Activated T-cell treated with anti-CD3 and anti-CD28 coated beads, Interleukin-2, amount 50 U/mL, for 24 hours (primary cell): Measurements from ENCODE around the gene ASTN2.

ENCODE experiments used
- DNase-seq: peaks from one replicate; pipeline ENCODE4 v3.0.0-alpha.2; 2020
- H3K27ac Mint-ChIP-seq: 2 replicates; pipeline ENCODE4 v1.8.0; 2020; ENCODE audit warnings: mild to moderate bottlenecking, mixed read lengths
- H3K27me3 Mint-ChIP-seq: 2 replicates; pipeline ENCODE4 v1.8.0; 2020; ENCODE audit warnings: mixed read lengths
- H3K36me3 Mint-ChIP-seq: 2 replicates; pipeline ENCODE4 v1.8.0; 2020; ENCODE audit warnings: low read depth, mixed read lengths
- H3K4me1 Mint-ChIP-seq: 2 replicates; pipeline ENCODE4 v1.8.0; 2020; ENCODE audit warnings: low read depth, mixed read lengths
- H3K4me3 Mint-ChIP-seq: 2 replicates; pipeline ENCODE4 v1.8.0; 2020; ENCODE audit warnings: mild to moderate bottlenecking, moderate library complexity, mixed read lengths
- H3K9me3 Mint-ChIP-seq: 2 replicates; pipeline ENCODE4 v1.8.0; 2020; ENCODE audit warnings: mixed read lengths

Gene ASTN2

GRCh38 chr9:117405950-117406705 lies 8.7 kb downstream of the ASTN2 start:
- Mint-ChIP-seq H3K9me3 (peaks cover 3% of the 10 kb centered on the region), H3K27me3 (peaks cover 6% of the 10 kb centered on the region), H3K4me3 (no peak overlapping the region), H3K4me1 (no peaks in the 10 kb centered on the region), H3K36me3 (no peaks in the 10 kb centered on the region), H3K27ac (no peak overlapping the region)
- no peak for DNase-seq

GRCh38 chr9:117403848-117404247 lies 11.0 kb downstream of the ASTN2 start:
- Mint-ChIP-seq H3K36me3 (no peaks in the 10 kb centered on the region), H3K4me1 (no peaks in the 10 kb centered on the region), H3K4me3 (no peak overlapping the region), H3K27ac (no peak overlapping the region), H3K27me3 (peaks cover 3% of the 10 kb centered on the region), H3K9me3 (peaks cover 7% of the 10 kb centered on the region)
- DNase-seq = no peak

- Mint-ChIP-seq H3K4me1 (no peaks in the 10 kb centered on the region), H3K27ac (no peak overlapping the region), H3K27me3 (no peaks in the 10 kb centered on the region), H3K36me3 (no peaks in the 10 kb centered on the region), H3K9me3 (peaks cover 7% of the 10 kb centered on the region), H3K4me3 (no peak overlapping the region)
- DNase-seq = no peak
Measured at GRCh38 chr9:117403403-117403811, 11.4 kb downstream of the ASTN2 start.

- H3K27ac Mint-ChIP-seq = no peak overlapping the region
- peaks cover 7% of the 10 kb centered on the region for H3K9me3 Mint-ChIP-seq
- no peaks in the 10 kb centered on the region for H3K36me3 Mint-ChIP-seq
- DNase-seq = no peak
- H3K4me3 Mint-ChIP-seq = no peak overlapping the region
- H3K4me1 Mint-ChIP-seq = no peaks in the 10 kb centered on the region
- no peaks in the 10 kb centered on the region for H3K27me3 Mint-ChIP-seq
Measured at GRCh38 chr9:117400171-117400570, 14.7 kb downstream of the ASTN2 start.

- no peak overlapping the region for H3K27ac Mint-ChIP-seq
- H3K4me3 Mint-ChIP-seq = no peak overlapping the region
- peaks cover 2% of the 10 kb centered on the region for H3K9me3 Mint-ChIP-seq
- no peaks in the 10 kb centered on the region for H3K36me3 Mint-ChIP-seq
- no peaks in the 10 kb centered on the region for H3K4me1 Mint-ChIP-seq
- no peak for DNase-seq
- no peaks in the 10 kb centered on the region for H3K27me3 Mint-ChIP-seq
Measured at GRCh38 chr9:117395151-117395650, 19.7 kb downstream of the ASTN2 start.

GRCh38 chr9:117394655-117395054 lies 20.2 kb downstream of the ASTN2 start:
- DNase-seq = no peak
- no peak overlapping the region for H3K4me3 Mint-ChIP-seq
- H3K36me3 Mint-ChIP-seq = no peaks in the 10 kb centered on the region
- H3K4me1 Mint-ChIP-seq = no peaks in the 10 kb centered on the region
- no peak overlapping the region for H3K27ac Mint-ChIP-seq
- no peaks in the 10 kb centered on the region for H3K27me3 Mint-ChIP-seq
- peaks cover 2% of the 10 kb centered on the region for H3K9me3 Mint-ChIP-seq

- H3K9me3 Mint-ChIP-seq = no peaks in the 10 kb centered on the region
- H3K4me3 Mint-ChIP-seq = no peak overlapping the region
- no peaks in the 10 kb centered on the region for H3K36me3 Mint-ChIP-seq
- DNase-seq = no peak
- no peaks in the 10 kb centered on the region for H3K4me1 Mint-ChIP-seq
- H3K27me3 Mint-ChIP-seq = no peaks in the 10 kb centered on the region
- no peak overlapping the region for H3K27ac Mint-ChIP-seq
Measured at GRCh38 chr9:117392992-117393391, 21.9 kb downstream of the ASTN2 start.

GRCh38 chr9:117387422-117387821 lies 27.4 kb downstream of the ASTN2 start:
- Mint-ChIP-seq H3K27me3 (no peaks in the 10 kb centered on the region), H3K27ac (no peak overlapping the region), H3K4me1 (no peaks in the 10 kb centered on the region), H3K36me3 (no peaks in the 10 kb centered on the region), H3K9me3 (no peaks in the 10 kb centered on the region), H3K4me3 (no peak overlapping the region)
- DNase-seq = no peak

GRCh38 chr9:117379341-117379740 lies 35.5 kb downstream of the ASTN2 start:
- Mint-ChIP-seq H3K36me3 (no peaks in the 10 kb centered on the region), H3K4me3 (no peak overlapping the region)
- no peak for DNase-seq

GRCh38 chr9:117377046-117377445 lies 37.8 kb downstream of the ASTN2 start:
- Mint-ChIP-seq H3K27me3 (no peaks in the 10 kb centered on the region), H3K9me3 (peaks cover 6% of the 10 kb centered on the region), H3K4me3 (no peak overlapping the region), H3K27ac (no peak overlapping the region), H3K36me3 (no peaks in the 10 kb centered on the region), H3K4me1 (no peaks in the 10 kb centered on the region)
- no peak for DNase-seq

More at GRCh38 chr9:117379341-117379740, 35.5 kb downstream of the ASTN2 start:
- Mint-ChIP-seq H3K27ac (no peak overlapping the region), H3K27me3 (no peaks in the 10 kb centered on the region), H3K9me3 (peaks cover 5% of the 10 kb centered on the region), H3K4me1 (no peaks in the 10 kb centered on the region)

GRCh38 chr9:117375956-117376355 lies 38.9 kb downstream of the ASTN2 start:
- no peak overlapping the region for H3K4me3 Mint-ChIP-seq
- H3K27me3 Mint-ChIP-seq = no peaks in the 10 kb centered on the region
- no peak overlapping the region for H3K27ac Mint-ChIP-seq
- DNase-seq = no peak
- H3K9me3 Mint-ChIP-seq = peaks cover 6% of the 10 kb centered on the region
- no peaks in the 10 kb centered on the region for H3K36me3 Mint-ChIP-seq
- no peaks in the 10 kb centered on the region for H3K4me1 Mint-ChIP-seq

- Mint-ChIP-seq H3K27me3 (no peaks in the 10 kb centered on the region), H3K4me1 (no peaks in the 10 kb centered on the region), H3K4me3 (no peak overlapping the region), H3K9me3 (peaks cover 6% of the 10 kb centered on the region), H3K36me3 (no peaks in the 10 kb centered on the region), H3K27ac (no peak overlapping the region)
- no peak for DNase-seq
Measured at GRCh38 chr9:117374076-117374725, 40.7 kb downstream of the ASTN2 start.

GRCh38 chr9:117368684-117369230 lies 46.1 kb downstream of the ASTN2 start:
- Mint-ChIP-seq H3K36me3 (no peaks in the 10 kb centered on the region), H3K27me3 (no peaks in the 10 kb centered on the region), H3K4me3 (no peak overlapping the region), H3K27ac (no peak overlapping the region), H3K4me1 (no peaks in the 10 kb centered on the region), H3K9me3 (peaks cover 6% of the 10 kb centered on the region)
- DNase-seq = no peak

GRCh38 chr9:117365438-117365837 lies 49.4 kb downstream of the ASTN2 start:
- no peak overlapping the region for H3K27ac Mint-ChIP-seq
- no peaks in the 10 kb centered on the region for H3K36me3 Mint-ChIP-seq
- peaks cover 6% of the 10 kb centered on the region for H3K9me3 Mint-ChIP-seq
- DNase-seq = no peak
- no peaks in the 10 kb centered on the region for H3K4me1 Mint-ChIP-seq
- no peaks in the 10 kb centered on the region for H3K27me3 Mint-ChIP-seq
- H3K4me3 Mint-ChIP-seq = no peak overlapping the region

- H3K4me1 Mint-ChIP-seq = no peaks in the 10 kb centered on the region
- H3K27me3 Mint-ChIP-seq = no peaks in the 10 kb centered on the region
- no peak overlapping the region for H3K27ac Mint-ChIP-seq
- H3K9me3 Mint-ChIP-seq = peaks cover 6% of the 10 kb centered on the region
- no peaks in the 10 kb centered on the region for H3K36me3 Mint-ChIP-seq
- H3K4me3 Mint-ChIP-seq = no peak overlapping the region
- DNase-seq = no peak
Measured at GRCh38 chr9:117363006-117363405, 51.9 kb downstream of the ASTN2 start.
